Measurements from ENCODE around the gene VEZF1. TPM values are rescaled to one million over a fixed set of nuclear protein-coding genes. Genes with fewer than 3 reads are reported as not detected.

VEZF1 gene
- total and polyA plus RNA-seq, 2 experiments from 2014 or later: 36.0 to 67.7 TPM

GRCh38 chr17:57938061-57938502 is 50.0 kb downstream of the VEZF1 start:
- H3K9me3 Mint-ChIP-seq: no peaks in the 10 kb centered on the region
- no peaks in the 10 kb centered on the region for H3K36me3 Mint-ChIP-seq (ENCODE audit: low read depth)
- no peak overlapping the region for H3K27ac Mint-ChIP-seq
- peaks cover 13% of the 10 kb centered on the region for H3K4me1 ChIP-seq (ENCODE audit: insufficient read depth)
- no peaks in the 10 kb centered on the region for H3K27me3 ChIP-seq (ENCODE audit: insufficient read depth)
- TF ChIP-seq EZH2phosphoT487 (IDR thresholded peaks at IDR 0.05; ENCODE audit: unreplicated experiment) (no peak), JUNB (IDR thresholded peaks at IDR 0.05; ENCODE audit: unreplicated experiment) (no peak), CREB1 (CRISPR knock-in tag; IDR thresholded peaks at IDR 0.05; ENCODE audit: low read depth) (no peak), EZH2 (IDR thresholded peaks at IDR 0.05; ENCODE audit: low read depth, unreplicated experiment) (no peak), ZNF114 (CRISPR knock-in tag; IDR thresholded peaks at IDR 0.05) (no peak), POLR2AphosphoS5 (IDR thresholded peaks at IDR 0.05; ENCODE audit: low read depth) (no peak), ETS1 (IDR thresholded peaks at IDR 0.05) (no peak), STAT1 (IDR thresholded peaks at IDR 0.05; ENCODE audit: unreplicated experiment) (no peak), NANOG (IDR thresholded peaks at IDR 0.05; ENCODE audit: borderline replicate concordance) (no peak), ZNF462 (CRISPR knock-in tag; IDR thresholded peaks at IDR 0.05) (no peak), REST (IDR thresholded peaks at IDR 0.05; ENCODE audit: unreplicated experiment) (no peak), ZNF331 (CRISPR knock-in tag; IDR thresholded peaks at IDR 0.05; ENCODE audit: low read depth) (no peak)
- TF ChIP-seq, protein P1, sequence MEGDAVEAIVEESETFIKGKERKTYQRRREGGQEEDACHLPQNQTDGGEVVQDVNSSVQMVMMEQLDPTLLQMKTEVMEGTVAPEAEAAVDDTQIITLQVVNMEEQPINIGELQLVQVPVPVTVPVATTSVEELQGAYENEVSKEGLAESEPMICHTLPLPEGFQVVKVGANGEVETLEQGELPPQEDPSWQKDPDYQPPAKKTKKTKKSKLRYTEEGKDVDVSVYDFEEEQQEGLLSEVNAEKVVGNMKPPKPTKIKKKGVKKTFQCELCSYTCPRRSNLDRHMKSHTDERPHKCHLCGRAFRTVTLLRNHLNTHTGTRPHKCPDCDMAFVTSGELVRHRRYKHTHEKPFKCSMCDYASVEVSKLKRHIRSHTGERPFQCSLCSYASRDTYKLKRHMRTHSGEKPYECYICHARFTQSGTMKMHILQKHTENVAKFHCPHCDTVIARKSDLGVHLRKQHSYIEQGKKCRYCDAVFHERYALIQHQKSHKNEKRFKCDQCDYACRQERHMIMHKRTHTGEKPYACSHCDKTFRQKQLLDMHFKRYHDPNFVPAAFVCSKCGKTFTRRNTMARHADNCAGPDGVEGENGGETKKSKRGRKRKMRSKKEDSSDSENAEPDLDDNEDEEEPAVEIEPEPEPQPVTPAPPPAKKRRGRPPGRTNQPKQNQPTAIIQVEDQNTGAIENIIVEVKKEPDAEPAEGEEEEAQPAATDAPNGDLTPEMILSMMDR (conservative IDR thresholded peaks at IDR 0.05; ENCODE audit: low read depth in 2 of 2): no peak
- ATAC-seq (no peak), DNase-seq (ENCODE audit: low spot score) (no peak)
- H3K27ac ChIP-seq (ENCODE audit: low read depth): no peak overlapping the region
- 0 out of 2 replicates have a peak, but pooled peaks cover 5% of the 10 kb centered on the region for H3F3A ChIP-seq (replicated peaks; ENCODE audit: low read depth)
- no peaks in the 10 kb centered on the region for H3K9me2 ChIP-seq (ENCODE audit: insufficient read depth)
- H2AFZ ChIP-seq: no peak overlapping the region
- H3K4me1 Mint-ChIP-seq: peaks cover 29% of the 10 kb centered on the region
- H3K4me2 ChIP-seq: no peak overlapping the region
- H3K27me3 Mint-ChIP-seq (ENCODE audit: insufficient read depth, low read depth, poor library complexity): peaks cover 13% of the 10 kb centered on the region
- H3K4me3 ChIP-seq: no peak overlapping the region
- H3K36me3 ChIP-seq (ENCODE audit: insufficient read depth): no peaks in the 10 kb centered on the region
- H3K4me3 Mint-ChIP-seq: no peak overlapping the region
- no peaks in the 10 kb centered on the region for H3K79me2 ChIP-seq (replicated peaks; ENCODE audit: insufficient read depth)
- H4K20me1 ChIP-seq (replicated peaks; ENCODE audit: insufficient read depth): no peaks in the 10 kb centered on the region

Measured in GM23338 (cell line).